ENCODE results near the gene FAM163B.

Gene FAM163B

GRCh38 chr9:133539991-133540697 is 69.0 kb downstream of the FAM163B start:
- DNase-seq, result no peak

GRCh38 chr9:133538851-133539833 is 70.0 kb downstream of the FAM163B start:
- no peak for DNase-seq

- DNase-seq, result no peak
Observed at GRCh38 chr9:133538176-133538575, 71.0 kb downstream of the FAM163B start.

GRCh38 chr9:133537257-133537656 is 71.9 kb downstream of the FAM163B start:
- DNase-seq, result no peak

- DNase-seq, result no peak
Observed at GRCh38 chr9:133536536-133536935, 72.7 kb downstream of the FAM163B start.

GRCh38 chr9:133536080-133536479 is 73.1 kb downstream of the FAM163B start:
- DNase-seq, result no peak

GRCh38 chr9:133535306-133535877 is 73.8 kb downstream of the FAM163B start:
- DNase-seq, result no peak

- DNase-seq, result peak; percentile 45 to 51
Observed at GRCh38 chr9:133534346-133535291, 74.6 kb downstream of the FAM163B start, which contains the start of gene ADAMTSL2. Gene ADAMTSL2, plus strand, starts transcription at chr9:133534704. Its CDS starts 2,009 bp downstream, at chr9:133536713.

GRCh38 chr9:133533857-133534256 is 75.3 kb downstream of the FAM163B start:
- no peak for DNase-seq

- DNase-seq, result peak; percentile 68 to 71
Observed at GRCh38 chr9:133532937-133533668, 76.1 kb downstream of the FAM163B start.

GRCh38 chr9:133531293-133531692 is 77.9 kb downstream of the FAM163B start:
- no peak for DNase-seq

GRCh38 chr9:133529874-133530273 is 79.3 kb downstream of the FAM163B start:
- DNase-seq, result no peak

- no peak for DNase-seq
Observed at GRCh38 chr9:133529457-133529856, 79.7 kb downstream of the FAM163B start.

- no peak for DNase-seq
Observed at GRCh38 chr9:133528876-133529241, 80.3 kb downstream of the FAM163B start.

GRCh38 chr9:133528001-133528875 is 81.0 kb downstream of the FAM163B start:
- DNase-seq, result no peak

GRCh38 chr9:133527444-133527920 is 81.7 kb downstream of the FAM163B start:
- no peak for DNase-seq

Measured in CD4-positive, alpha-beta T cell treated with Interferon alpha-2 for 1 hour (primary cell).